Neural cell (in vitro differentiated cells): Measurements from ENCODE around the gene STAT5B.

ENCODE experiments used
- CTCF ChIP-seq: fragments of 450-650 bp; IDR thresholded peaks from 2 replicates; pipeline ENCODE4 v1.5.1; 2014; ENCODE audit warnings: antibody characterized with exemption, mild to moderate bottlenecking, moderate library complexity; ENCODE audit not compliant: poor library complexity, severe bottlenecking
- EP300 ChIP-seq: fragments of 450-650 bp; conservative IDR thresholded peaks from 2 replicates; pipeline ENCODE4 v1.6.1; 2014; ENCODE audit warnings: antibody characterized with exemption, mild to moderate bottlenecking, moderate library complexity; ENCODE audit not compliant: poor library complexity, severe bottlenecking
- EZH2 ChIP-seq: fragments of 200-600, 300-800 bp; shearing (Covaris generic), sonication (generic); IDR thresholded peaks from 2 replicates; pipeline ENCODE4 v1.6.1; 2014; ENCODE audit warnings: antibody characterized with exemption, low read length, borderline replicate concordance, mild to moderate bottlenecking; ENCODE audit not compliant: insufficient read depth, poor library complexity, severe bottlenecking
- POLR2AphosphoS5 ChIP-seq: IDR thresholded peaks from 2 replicates; pipeline ENCODE4 v1.6.1; 2012
- RAD21 ChIP-seq: fragments of 450-650 bp; conservative IDR thresholded peaks from 2 replicates; pipeline ENCODE4 v1.6.1; 2014; ENCODE audit warnings: antibody characterized with exemption, mild to moderate bottlenecking, moderate library complexity
- TAF1 ChIP-seq: IDR thresholded peaks from 2 replicates; pipeline ENCODE4 v1.6.1; 2012; ENCODE audit warnings: low read depth

GRCh38 chr17:42191275-42191608 lies 84.9 kb downstream of the STAT5B start:
- no peak for TF ChIP-seq CTCF
- TF ChIP-seq EZH2 = no peak
- no peak for TF ChIP-seq EP300
- TF ChIP-seq POLR2AphosphoS5 = no peak
- no peak for TF ChIP-seq TAF1
- TF ChIP-seq RAD21 = no peak
